Subcutaneous adipose tissue (tissue), 4 donors: ENCODE measurements around the gene CCER1. TPM values are rescaled to one million over a fixed set of nuclear protein-coding genes. Genes with fewer than 3 reads are reported as not detected.

ENCODE experiments used
- total RNA-seq, 4 donors: library from RNA; depleted of rRNA; stranded (reverse); fragments of >200 nt; gene quantifications; one replicate each; pipeline ENCODE4 v1.1.0, GENCODE V29; 2016
- TF ChIP-seq, protein P1 (sequence below): fragments of 450-650 bp; IDR thresholded peaks from one replicate; pipeline ENCODE4 v1.5.1; 2016; ENCODE audit warnings: low read depth, mild to moderate bottlenecking, control low read depth, antibody characterized with exemption, moderate library complexity

CCER1 gene
- total RNA-seq, 4 donors from 2014 or later: not detected

DNA sequence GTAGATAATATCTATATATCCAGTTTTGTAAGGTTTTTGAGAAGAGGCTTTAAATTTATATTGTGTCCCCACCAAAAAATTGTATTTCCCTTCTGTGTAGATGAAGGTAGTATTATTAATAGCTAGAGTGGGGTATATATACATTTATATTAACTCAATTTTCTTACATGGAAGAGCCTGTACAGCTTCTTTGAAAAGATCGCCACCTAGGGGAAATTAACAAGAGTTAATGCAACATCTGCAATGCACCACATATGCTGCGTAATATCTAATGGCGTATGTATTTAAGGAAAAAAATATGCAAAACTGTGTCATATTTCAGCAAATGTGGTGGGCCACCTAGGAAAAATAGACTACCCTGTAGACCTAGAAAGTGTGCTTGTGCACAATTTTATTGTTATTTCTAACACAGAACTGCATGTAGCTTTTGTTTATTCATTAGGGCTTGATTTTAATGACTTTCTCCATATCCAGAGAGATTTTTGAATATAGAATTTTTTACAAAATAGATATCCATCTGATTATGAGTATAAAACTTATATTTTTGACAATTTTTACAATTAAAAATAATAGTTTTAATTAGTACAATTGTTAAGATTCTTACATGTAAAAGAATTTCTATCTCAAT, 14.0 kb downstream of the CCER1 start:
- TF ChIP-seq, protein P1, sequence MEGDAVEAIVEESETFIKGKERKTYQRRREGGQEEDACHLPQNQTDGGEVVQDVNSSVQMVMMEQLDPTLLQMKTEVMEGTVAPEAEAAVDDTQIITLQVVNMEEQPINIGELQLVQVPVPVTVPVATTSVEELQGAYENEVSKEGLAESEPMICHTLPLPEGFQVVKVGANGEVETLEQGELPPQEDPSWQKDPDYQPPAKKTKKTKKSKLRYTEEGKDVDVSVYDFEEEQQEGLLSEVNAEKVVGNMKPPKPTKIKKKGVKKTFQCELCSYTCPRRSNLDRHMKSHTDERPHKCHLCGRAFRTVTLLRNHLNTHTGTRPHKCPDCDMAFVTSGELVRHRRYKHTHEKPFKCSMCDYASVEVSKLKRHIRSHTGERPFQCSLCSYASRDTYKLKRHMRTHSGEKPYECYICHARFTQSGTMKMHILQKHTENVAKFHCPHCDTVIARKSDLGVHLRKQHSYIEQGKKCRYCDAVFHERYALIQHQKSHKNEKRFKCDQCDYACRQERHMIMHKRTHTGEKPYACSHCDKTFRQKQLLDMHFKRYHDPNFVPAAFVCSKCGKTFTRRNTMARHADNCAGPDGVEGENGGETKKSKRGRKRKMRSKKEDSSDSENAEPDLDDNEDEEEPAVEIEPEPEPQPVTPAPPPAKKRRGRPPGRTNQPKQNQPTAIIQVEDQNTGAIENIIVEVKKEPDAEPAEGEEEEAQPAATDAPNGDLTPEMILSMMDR: no peak

DNA sequence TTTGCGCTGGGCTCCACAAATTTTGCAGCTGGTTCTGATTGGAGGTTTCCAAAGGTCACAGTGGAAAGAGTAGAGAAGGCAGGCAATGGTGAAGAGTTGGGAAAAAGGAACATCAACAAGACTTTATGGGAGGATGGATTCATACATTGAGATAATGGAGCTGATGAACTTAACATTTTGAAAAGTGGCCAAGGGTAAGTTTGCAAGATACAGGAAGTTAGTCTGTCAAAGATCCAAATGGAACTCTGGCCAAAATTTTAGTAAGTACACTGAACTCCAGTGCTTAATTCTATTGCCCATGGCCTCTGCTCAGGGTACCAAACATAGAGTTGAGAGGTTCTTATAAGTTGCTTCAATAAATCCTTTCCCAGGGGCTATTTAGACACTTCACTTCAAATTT, 15.6 kb downstream of the CCER1 start:
- TF ChIP-seq, protein P1: no peak

DNA sequence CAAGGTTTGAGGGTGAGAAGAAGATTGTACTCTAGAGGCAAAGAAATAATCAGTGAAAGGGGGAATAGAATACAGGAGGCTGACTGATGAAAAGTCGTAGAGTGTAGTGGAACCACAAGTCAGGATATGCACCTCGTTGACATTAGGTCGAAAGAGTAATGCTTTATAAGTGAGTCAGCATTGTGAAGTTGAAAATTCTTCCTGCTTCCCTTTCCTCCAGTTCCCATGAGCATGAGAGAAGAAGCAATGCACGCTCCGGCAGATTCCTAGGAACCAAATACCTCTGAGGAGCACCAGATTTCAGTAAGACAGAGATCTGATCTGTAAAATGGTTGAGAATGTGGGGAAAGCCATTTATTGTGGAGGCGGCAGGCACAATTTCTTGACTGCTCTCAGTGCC, 16.5 kb downstream of the CCER1 start:
- TF ChIP-seq, protein P1: no peak

DNA sequence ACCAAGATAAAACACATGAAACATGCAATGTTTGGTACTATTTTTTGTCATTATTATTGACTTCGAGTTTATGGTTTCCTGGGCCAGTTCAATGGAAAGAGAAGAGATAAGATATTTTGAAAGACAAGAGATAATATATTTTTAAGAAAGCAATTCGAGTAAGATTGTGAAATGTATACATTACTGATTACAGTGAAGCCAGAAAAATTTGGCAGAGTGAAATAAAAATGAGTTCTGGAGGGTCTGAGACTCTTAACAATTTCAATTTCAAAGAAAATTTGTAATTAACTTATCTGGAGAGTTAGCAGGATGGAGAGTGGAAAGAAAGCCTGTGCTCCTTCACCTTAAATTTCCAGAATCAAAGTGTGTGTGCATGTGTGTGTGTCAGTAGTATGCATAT, 17.3 kb downstream of the CCER1 start:
- TF ChIP-seq, protein P1: no peak

DNA sequence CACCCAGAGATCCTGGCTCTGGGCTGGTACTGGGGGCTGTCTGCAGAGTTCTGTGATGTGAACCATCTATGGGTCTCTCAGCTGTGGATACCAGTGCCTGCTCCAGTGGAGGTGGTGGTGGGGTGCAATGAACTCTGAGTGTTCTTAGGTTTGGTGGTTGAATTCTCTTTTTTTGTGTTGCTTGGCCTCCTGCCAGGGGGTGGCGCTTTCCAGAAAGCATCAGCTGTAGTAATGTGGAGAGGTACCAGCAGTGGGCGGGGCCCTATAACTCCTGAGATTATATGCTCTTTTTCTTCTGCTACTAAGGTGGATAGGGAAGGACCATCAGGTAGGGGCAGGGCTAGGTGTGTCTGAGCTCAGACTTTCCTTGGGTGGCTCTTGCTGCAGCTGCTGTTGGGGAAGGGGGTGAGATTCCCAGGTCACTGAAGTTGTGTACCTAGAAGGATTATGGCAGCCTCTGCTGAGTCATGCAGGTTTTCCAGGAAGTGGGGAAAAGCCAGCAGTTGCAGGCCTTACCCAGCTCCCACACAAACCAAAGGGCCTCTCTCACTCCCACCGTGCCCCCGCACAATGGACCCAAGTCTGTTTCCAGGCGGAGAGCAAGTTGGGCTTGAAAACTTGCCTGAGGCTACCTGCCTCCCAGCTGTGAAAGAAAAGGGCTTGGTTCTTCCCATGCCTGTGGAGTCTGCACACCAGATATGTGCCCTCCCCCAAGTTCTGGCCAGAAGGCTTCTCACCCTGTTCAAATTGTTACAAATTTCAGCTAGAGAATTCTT, 18.6 kb downstream of the CCER1 start:
- TF ChIP-seq, protein P1: no peak

DNA sequence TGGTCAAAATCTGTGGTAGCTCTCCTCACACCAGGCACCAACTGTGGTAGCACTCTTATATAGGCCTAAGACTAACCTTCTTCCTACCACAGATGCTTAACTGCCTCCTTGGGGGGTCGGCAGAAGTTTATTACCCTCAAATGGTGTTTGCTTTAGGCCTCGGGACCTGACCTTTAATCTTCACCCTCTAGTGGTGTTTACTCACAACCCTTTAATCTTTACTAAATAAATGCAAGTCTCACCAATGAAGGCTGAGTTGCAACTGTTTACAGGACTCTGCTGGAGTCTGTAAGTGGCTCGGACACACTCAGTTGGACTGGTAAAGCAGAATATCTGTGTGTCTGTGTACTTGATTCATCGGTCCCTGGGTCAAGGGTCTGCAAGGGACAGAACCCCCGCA, 29.4 kb downstream of the CCER1 start:
- TF ChIP-seq, protein P1: no peak

DNA sequence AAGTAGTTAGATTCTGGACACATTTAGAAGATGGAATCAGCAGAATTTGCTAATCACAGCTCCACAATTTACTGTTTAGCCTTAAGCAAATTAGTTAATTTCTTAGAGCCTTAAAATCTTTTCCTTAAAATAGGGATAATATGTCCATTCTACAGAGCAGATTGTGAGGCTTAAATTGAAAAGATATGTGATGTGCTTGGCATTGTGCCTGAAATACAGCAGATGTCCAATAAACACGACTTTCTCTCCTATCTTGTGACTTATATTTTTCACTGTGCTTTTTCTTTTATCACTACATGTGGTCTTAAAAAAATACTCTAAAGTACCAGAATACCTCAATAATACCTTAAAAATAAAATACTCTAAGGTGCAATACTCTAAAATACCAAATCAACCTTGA, 30.6 kb downstream of the CCER1 start:
- TF ChIP-seq, protein P1: no peak
